OCI-LY1 (cell line): ENCODE measurements around the gene MARK3.

ENCODE experiments used
- H2AFZ ChIP-seq: fragments of 200-600 bp; sonication (generic), shearing (Covaris generic); 2 replicates; pipeline ENCODE4 v1.6.0; 2014; ENCODE audit warnings: antibody characterized with exemption, mild to moderate bottlenecking, low read length
- H3F3A ChIP-seq: fragments of 200-600 bp; sonication (generic), shearing (Covaris generic); 2 replicates; pipeline ENCODE4 v1.6.0; 2014; ENCODE audit warnings: mild to moderate bottlenecking, antibody characterized with exemption, low read length, moderate library complexity; ENCODE audit not compliant: insufficient read depth
- H3K27ac ChIP-seq: fragments of 200-600 bp; sonication (generic); 2 replicates; pipeline ENCODE4 v1.5.1; 2014; ENCODE audit warnings: low read length, mixed run types, mild to moderate bottlenecking, low read depth; ENCODE audit not compliant: poor library complexity, severe bottlenecking
- H3K27me3 ChIP-seq: fragments of 200-600 bp; sonication (generic); 2 replicates; pipeline ENCODE4 v1.6.0; 2014; ENCODE audit warnings: antibody characterized with exemption, mild to moderate bottlenecking, low read length, moderate library complexity; ENCODE audit not compliant: insufficient read depth
- H3K36me3 ChIP-seq: fragments of 200-600 bp; sonication (generic); 2 replicates; pipeline ENCODE4 v1.6.1; 2014; ENCODE audit warnings: mild to moderate bottlenecking, antibody characterized with exemption, low read length, moderate library complexity, mixed read lengths; ENCODE audit not compliant: insufficient read depth
- H3K4me1 ChIP-seq: fragments of 200-600 bp; sonication (generic); 2 replicates; pipeline ENCODE4 v1.5.1; 2014; ENCODE audit warnings: mild to moderate bottlenecking, low read length, moderate library complexity; ENCODE audit not compliant: insufficient read depth, severe bottlenecking
- H3K4me2 ChIP-seq: fragments of 200-600 bp; sonication (generic), shearing (Covaris generic); 2 replicates; pipeline ENCODE4 v1.6.1; 2014; ENCODE audit warnings: low read length
- H3K4me3 ChIP-seq: fragments of 200-600 bp; sonication (generic); 2 replicates; pipeline ENCODE4 v1.5.1; 2014; ENCODE audit warnings: low read length, low read depth, mild to moderate bottlenecking, mixed read lengths; ENCODE audit not compliant: poor library complexity, severe bottlenecking
- H3K79me2 ChIP-seq: fragments of 200-600 bp; shearing (Covaris generic); 2 replicates; pipeline ENCODE4 v1.6.1; 2016; ENCODE audit warnings: mixed run types, low read length, mixed read lengths; ENCODE audit not compliant: insufficient read depth
- H3K9ac ChIP-seq: fragments of 200-600 bp; sonication (generic), shearing (Covaris generic); 2 replicates; pipeline ENCODE4 v1.6.1; 2014; ENCODE audit warnings: mild to moderate bottlenecking, low read length, mixed read lengths
- H3K9me2 ChIP-seq: fragments of 200-600 bp; sonication (generic), shearing (Covaris generic); 2 replicates; pipeline ENCODE4 v1.6.1; 2014; ENCODE audit warnings: low read depth, mild to moderate bottlenecking, low read length, mixed read lengths
- H3K9me3 ChIP-seq: fragments of 200-600 bp; shearing (Covaris generic); 2 replicates; pipeline ENCODE4 v1.6.1; 2014; ENCODE audit warnings: low read length, mixed read lengths
- H4K20me1 ChIP-seq: fragments of 200-600 bp; sonication (generic), shearing (Covaris generic); 2 replicates; pipeline ENCODE4 v1.6.0; 2016; ENCODE audit warnings: mild to moderate bottlenecking, low read length; ENCODE audit not compliant: insufficient read depth
- CTCF ChIP-seq: fragments of 200-600 bp; sonication (generic), shearing (Covaris generic); IDR thresholded peaks from 2 replicates; pipeline ENCODE4 v1.5.1; 2017; ENCODE audit warnings: mild to moderate bottlenecking, antibody characterized with exemption, low read length, moderate library complexity, mixed read lengths
- EZH2 ChIP-seq: fragments of 200-600 bp; sonication (generic), shearing (Covaris generic); IDR thresholded peaks from 2 replicates; pipeline ENCODE4 v1.8.0; 2017; ENCODE audit warnings: borderline replicate concordance, mixed run types, mild to moderate bottlenecking, antibody characterized with exemption, low read length, moderate library complexity, mixed read lengths

Gene MARK3

GRCh38 chr14:103548463-103549351 lies 163.5 kb downstream of the MARK3 start:
- Histone ChIP-seq H4K20me1 (no peaks in the 10 kb centered on the region), H3K9me2 (no peaks in the 10 kb centered on the region), H3F3A (no peaks in the 10 kb centered on the region), H3K27ac (no peak overlapping the region), H3K36me3 (no peaks in the 10 kb centered on the region), H3K9ac (no peak overlapping the region), H3K4me2 (no peak overlapping the region), H3K4me3 (no peak overlapping the region), H3K4me1 (no peaks in the 10 kb centered on the region), H2AFZ (no peak overlapping the region), H3K27me3 (no peaks in the 10 kb centered on the region), H3K9me3 (no peaks in the 10 kb centered on the region), H3K79me2 (no peaks in the 10 kb centered on the region)
- TF ChIP-seq CTCF (no peak), EZH2 (no peak)

GRCh38 chr14:103549361-103550311 lies 164.4 kb downstream of the MARK3 start:
- H3K9ac ChIP-seq: no peak overlapping the region
- no peaks in the 10 kb centered on the region for H3K4me1 ChIP-seq
- H3K27ac ChIP-seq: no peak overlapping the region
- H2AFZ ChIP-seq: no peak overlapping the region
- H3K4me3 ChIP-seq: no peak overlapping the region
- no peak overlapping the region for H3K4me2 ChIP-seq
- no peaks in the 10 kb centered on the region for H3K27me3 ChIP-seq
- no peak for TF ChIP-seq CTCF
- no peak for TF ChIP-seq EZH2
- no peaks in the 10 kb centered on the region for H3K36me3 ChIP-seq
- H3K9me3 ChIP-seq: no peaks in the 10 kb centered on the region
- no peaks in the 10 kb centered on the region for H3F3A ChIP-seq
- H3K79me2 ChIP-seq: no peaks in the 10 kb centered on the region
- no peaks in the 10 kb centered on the region for H4K20me1 ChIP-seq
- H3K9me2 ChIP-seq: no peaks in the 10 kb centered on the region

- no peaks in the 10 kb centered on the region for H3K9me3 ChIP-seq
- H3K4me3 ChIP-seq: no peak overlapping the region
- H3K36me3 ChIP-seq: no peaks in the 10 kb centered on the region
- no peaks in the 10 kb centered on the region for H3K79me2 ChIP-seq
- H3K9me2 ChIP-seq: no peaks in the 10 kb centered on the region
- H4K20me1 ChIP-seq: no peaks in the 10 kb centered on the region
- H3K27ac ChIP-seq: no peak overlapping the region
- TF ChIP-seq CTCF: no peak
- no peak for TF ChIP-seq EZH2
- no peaks in the 10 kb centered on the region for H3K27me3 ChIP-seq
- H3F3A ChIP-seq: no peaks in the 10 kb centered on the region
- no peak overlapping the region for H2AFZ ChIP-seq
- no peak overlapping the region for H3K4me2 ChIP-seq
- H3K9ac ChIP-seq: no peak overlapping the region
- no peaks in the 10 kb centered on the region for H3K4me1 ChIP-seq
These were observed 165.5 kb downstream of the MARK3 start for GRCh38 chr14:103550451-103551337.
